ENCODE data around the gene IREB2.

DNA sequence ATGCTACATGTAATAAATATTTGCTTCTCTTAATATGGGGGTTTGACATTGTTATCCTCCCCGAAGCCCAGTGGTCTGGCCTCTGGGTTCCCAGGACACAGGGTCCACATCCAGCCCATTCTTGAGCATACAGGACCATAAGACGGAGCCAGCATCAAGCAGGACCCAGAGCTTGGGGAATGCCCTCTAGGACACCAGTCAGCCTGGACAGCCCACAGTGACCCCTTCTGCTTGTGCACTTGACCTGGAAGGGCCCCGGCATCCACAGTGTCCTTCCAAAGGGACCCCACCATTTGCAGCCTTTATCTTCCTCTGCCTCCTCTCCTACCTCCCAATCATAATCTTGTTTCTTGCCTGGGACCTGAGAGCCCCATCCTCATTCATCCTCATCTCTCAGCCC, 46.2 kb upstream of the IREB2 start:
- TF ChIP-seq, protein P1, sequence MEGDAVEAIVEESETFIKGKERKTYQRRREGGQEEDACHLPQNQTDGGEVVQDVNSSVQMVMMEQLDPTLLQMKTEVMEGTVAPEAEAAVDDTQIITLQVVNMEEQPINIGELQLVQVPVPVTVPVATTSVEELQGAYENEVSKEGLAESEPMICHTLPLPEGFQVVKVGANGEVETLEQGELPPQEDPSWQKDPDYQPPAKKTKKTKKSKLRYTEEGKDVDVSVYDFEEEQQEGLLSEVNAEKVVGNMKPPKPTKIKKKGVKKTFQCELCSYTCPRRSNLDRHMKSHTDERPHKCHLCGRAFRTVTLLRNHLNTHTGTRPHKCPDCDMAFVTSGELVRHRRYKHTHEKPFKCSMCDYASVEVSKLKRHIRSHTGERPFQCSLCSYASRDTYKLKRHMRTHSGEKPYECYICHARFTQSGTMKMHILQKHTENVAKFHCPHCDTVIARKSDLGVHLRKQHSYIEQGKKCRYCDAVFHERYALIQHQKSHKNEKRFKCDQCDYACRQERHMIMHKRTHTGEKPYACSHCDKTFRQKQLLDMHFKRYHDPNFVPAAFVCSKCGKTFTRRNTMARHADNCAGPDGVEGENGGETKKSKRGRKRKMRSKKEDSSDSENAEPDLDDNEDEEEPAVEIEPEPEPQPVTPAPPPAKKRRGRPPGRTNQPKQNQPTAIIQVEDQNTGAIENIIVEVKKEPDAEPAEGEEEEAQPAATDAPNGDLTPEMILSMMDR (conservative IDR thresholded peaks at IDR 0.05; ENCODE audit: low read length): no peak
- no peak for TF ChIP-seq EZH2phosphoT487 (IDR thresholded peaks at IDR 0.05; ENCODE audit: borderline replicate concordance, low read depth, low read length)

Measured in OCI-LY7 (cell line).